Inferior parietal cortex (tissue), 1 donor: ENCODE measurements around the gene NEDD4L.
"Not testable (repeated sequence)": the region's sequence is repeated elsewhere in the genome, so short reads cannot be mapped to it uniquely, and the experiment has no call there.

Experiments
- DNase-seq: peaks from one replicate; pipeline ENCODE4 v3.0.0-alpha.2; 2016; ENCODE audit errors: extremely low spot score

Gene NEDD4L

GRCh38 chr18:58416704-58417683 lies 373.0 kb downstream of the NEDD4L start:
- no peak for DNase-seq

- DNase-seq: no peak
Measured at GRCh38 chr18:58417752-58418151, 373.7 kb downstream of the NEDD4L start.

GRCh38 chr18:58418361-58418760 lies 374.3 kb downstream of the NEDD4L start:
- no peak for DNase-seq

- no peak for DNase-seq
Measured at GRCh38 chr18:58419587-58420199, 375.7 kb downstream of the NEDD4L start.

- no peak for DNase-seq
Measured at GRCh38 chr18:58426611-58427010, 382.6 kb downstream of the NEDD4L start.

GRCh38 chr18:58427321-58427720 lies 383.3 kb downstream of the NEDD4L start:
- no peak for DNase-seq

- no peak for DNase-seq
Measured at GRCh38 chr18:58429442-58429841, 385.4 kb downstream of the NEDD4L start.

GRCh38 chr18:58431215-58431614 lies 387.2 kb downstream of the NEDD4L start:
- no peak for DNase-seq

GRCh38 chr18:58432050-58432727 lies 388.2 kb downstream of the NEDD4L start:
- DNase-seq: no peak

GRCh38 chr18:58435221-58436005 lies 391.4 kb downstream of the NEDD4L start:
- DNase-seq: not testable (repeated sequence)

GRCh38 chr18:58438161-58438957 lies 394.3 kb downstream of the NEDD4L start:
- no peak for DNase-seq

GRCh38 chr18:58438958-58439300 lies 394.9 kb downstream of the NEDD4L start:
- DNase-seq: no peak

GRCh38 chr18:58443671-58444070 lies 399.6 kb downstream of the NEDD4L start:
- DNase-seq: no peak

- DNase-seq: peak; percentile 43
Measured at GRCh38 chr18:58446391-58447060, 402.5 kb downstream of the NEDD4L start.

GRCh38 chr18:58447402-58448095 lies 403.5 kb downstream of the NEDD4L start:
- DNase-seq: peak; percentile 34

GRCh38 chr18:58449464-58449863 lies 405.4 kb downstream of the NEDD4L start:
- no peak for DNase-seq
